T-helper 1 cell treated with Interleukin-12 subunit alpha and Interleukin-12 subunit beta and Interleukin-4 antibody, amounts not matched to agents 30 ng/mL and 1 ng/mL, for 36 hours (primary cell): ENCODE measurements around the gene PRAMEF8. TPM values are rescaled to one million over a fixed set of nuclear protein-coding genes. Genes with fewer than 3 reads are reported as not detected.
"Not testable (repeated sequence)": the region's sequence is repeated elsewhere in the genome, so short reads cannot be mapped to it uniquely, and the experiment has no call there.

Source experiments
- intact Hi-C: fragments of 100-400 bp; cut with micrococcal nuclease; formaldehyde crosslinking; loops from one replicate; pipeline ENCODE4 v1.15.1; 2024
- total RNA-seq: library from RNA; stranded (reverse); gene quantifications from 2 replicates; pipeline ENCODE4 v1.2.3, GENCODE V29; 2022

The PRAMEF8 gene
- total RNA-seq: not detected in 2 replicates

GRCh38 chr1:13285037-13285436 lies at the start of gene PRAMEF8:
PRAMEF8 (minus strand) TSS chr1:13285137; CDS start chr1:13284091, 1,046 bp downstream.
- intact Hi-C loops: not testable (repeated sequence)

GRCh38 chr1:13315281-13315680 lies 30.3 kb upstream of the PRAMEF8 start, which contains the start of gene PRAMEF15:
PRAMEF15 (plus strand) TSS chr1:13315581; CDS start chr1:13318408, 2,827 bp downstream.
- intact Hi-C loops: not testable (repeated sequence)

- intact Hi-C loops: not testable (repeated sequence)
Observed at GRCh38 chr1:13303239-13303638, 18.3 kb upstream of the PRAMEF8 start, which contains the start of gene PRAMEF33. PRAMEF33 (plus strand) TSS chr1:13303539; CDS start chr1:13305955, 2,416 bp downstream.

GRCh38 chr1:13302197-13302596 lies 17.3 kb upstream of the PRAMEF8 start:
- intact Hi-C loops: not testable (repeated sequence)

GRCh38 chr1:13298699-13299098 lies 13.8 kb upstream of the PRAMEF8 start:
- intact Hi-C loops: not testable (repeated sequence)

GRCh38 chr1:13297216-13297931 lies 12.4 kb upstream of the PRAMEF8 start:
- intact Hi-C loops: not testable (repeated sequence)

GRCh38 chr1:13289030-13289429 lies 4.1 kb upstream of the PRAMEF8 start:
- intact Hi-C loops: not testable (repeated sequence)

GRCh38 chr1:13279617-13280016 lies 5.3 kb downstream of the PRAMEF8 start:
- intact Hi-C loops: not testable (repeated sequence)

GRCh38 chr1:13277016-13277415 lies 7.9 kb downstream of the PRAMEF8 start:
- intact Hi-C loops: not testable (repeated sequence)

- intact Hi-C loops: not testable (repeated sequence)
Observed at GRCh38 chr1:13265124-13265523, 19.8 kb downstream of the PRAMEF8 start.

GRCh38 chr1:13253898-13254297 lies 31.0 kb downstream of the PRAMEF8 start, which contains the start of gene PRAMEF5:
PRAMEF5 (plus strand) TSS chr1:13254198; CDS start chr1:13259269, 5,071 bp downstream.
- intact Hi-C loops: not testable (repeated sequence)

- intact Hi-C loops: not testable (repeated sequence)
Observed at GRCh38 chr1:13247122-13247521, 37.8 kb downstream of the PRAMEF8 start.

- intact Hi-C loops: not testable (repeated sequence)
Observed at GRCh38 chr1:13246554-13246871, 38.4 kb downstream of the PRAMEF8 start.

GRCh38 chr1:13245841-13246553 lies 38.9 kb downstream of the PRAMEF8 start:
- intact Hi-C loops: not testable (repeated sequence)

- intact Hi-C loops: not testable (repeated sequence)
Observed at GRCh38 chr1:13243536-13244263, 41.2 kb downstream of the PRAMEF8 start.

- intact Hi-C loops: not testable (repeated sequence)
Observed at GRCh38 chr1:13239633-13240032, 45.3 kb downstream of the PRAMEF8 start.

GRCh38 chr1:13237572-13237971 lies 47.4 kb downstream of the PRAMEF8 start:
- intact Hi-C loops: not testable (repeated sequence)

GRCh38 chr1:13234057-13234456 lies 50.9 kb downstream of the PRAMEF8 start:
- intact Hi-C loops: not testable (repeated sequence)

- intact Hi-C loops: not testable (repeated sequence)
Observed at GRCh38 chr1:13232056-13232455, 52.9 kb downstream of the PRAMEF8 start.
